Neuron (in vitro differentiated cells): ENCODE results near the gene SLC35F1.

Experiments used
- H2AFZ ChIP-seq: one replicate; pipeline ENCODE4 v1.6.1; 2013; ENCODE audit warnings: low read depth, mild to moderate bottlenecking, inconsistent platforms, low read length, moderate library complexity
- H3K27me3 ChIP-seq: one replicate; pipeline ENCODE4 v1.6.1; 2013; ENCODE audit warnings: low read length; ENCODE audit not compliant: insufficient read depth
- H3K36me3 ChIP-seq: one replicate; pipeline ENCODE4 v1.6.1; 2013; ENCODE audit warnings: low read length; ENCODE audit not compliant: insufficient read depth
- H3K4me1 ChIP-seq: one replicate; pipeline ENCODE4 v1.6.1; 2013; ENCODE audit warnings: low read length; ENCODE audit not compliant: insufficient read depth
- H3K4me3 ChIP-seq: 2 replicates; pipeline ENCODE4 v1.5.1; 2013; ENCODE audit warnings: mild to moderate bottlenecking, low read length, moderate library complexity
- H3K9me3 ChIP-seq: one replicate; pipeline ENCODE4 v1.6.1; 2013; ENCODE audit warnings: low read length

Gene SLC35F1

GRCh38 chr6:118202517-118202916 is 295.5 kb downstream of the SLC35F1 start:
- peaks cover 34% of the 10 kb centered on the region for H3K4me1 ChIP-seq
- no peaks in the 10 kb centered on the region for H3K36me3 ChIP-seq
- no peaks in the 10 kb centered on the region for H3K9me3 ChIP-seq
- H3K27me3 ChIP-seq = no peaks in the 10 kb centered on the region
- H3K4me3 ChIP-seq = no peak overlapping the region
- no peak overlapping the region for H2AFZ ChIP-seq

GRCh38 chr6:118203545-118203944 is 296.5 kb downstream of the SLC35F1 start:
- no peaks in the 10 kb centered on the region for H3K27me3 ChIP-seq
- no peaks in the 10 kb centered on the region for H3K36me3 ChIP-seq
- no peaks in the 10 kb centered on the region for H3K9me3 ChIP-seq
- no peak overlapping the region for H3K4me3 ChIP-seq
- no peak overlapping the region for H2AFZ ChIP-seq
- peaks cover 24% of the 10 kb centered on the region for H3K4me1 ChIP-seq

DNA sequence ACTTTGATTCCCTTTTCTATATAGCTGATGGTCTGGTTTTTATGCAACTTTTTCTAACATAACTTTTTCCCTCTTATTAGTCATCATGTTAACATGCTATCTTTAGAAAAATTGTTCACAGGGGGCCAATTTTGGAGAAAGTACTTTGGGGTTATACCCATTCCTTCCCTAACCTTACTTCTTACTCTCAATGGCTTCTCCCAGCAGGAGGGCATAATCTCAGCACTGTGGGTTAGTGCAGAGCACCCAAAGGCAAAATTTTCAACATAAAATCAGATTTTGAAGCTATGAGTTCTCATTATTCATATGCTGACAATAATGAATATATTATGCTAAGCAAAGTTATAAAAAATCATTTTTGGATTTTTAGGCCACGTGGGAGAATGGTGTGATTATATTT is 299.2 kb downstream of the SLC35F1 start:
- Histone ChIP-seq H3K9me3 (no peaks in the 10 kb centered on the region), H3K4me1 (peaks cover 16% of the 10 kb centered on the region)

GRCh38 chr6:118207947-118208346 is 300.9 kb downstream of the SLC35F1 start:
- Histone ChIP-seq H3K27me3 (no peaks in the 10 kb centered on the region), H3K36me3 (no peaks in the 10 kb centered on the region), H3K4me1 (peaks cover 10% of the 10 kb centered on the region), H3K9me3 (no peaks in the 10 kb centered on the region), H3K4me3 (no peak overlapping the region), H2AFZ (no peak overlapping the region)

More for the DNA sequence above, 299.2 kb downstream of the SLC35F1 start:
- H3K27me3 ChIP-seq = no peaks in the 10 kb centered on the region
- no peaks in the 10 kb centered on the region for H3K36me3 ChIP-seq
- no peak overlapping the region for H3K4me3 ChIP-seq
- no peak overlapping the region for H2AFZ ChIP-seq

GRCh38 chr6:118212451-118213173 is 305.5 kb downstream of the SLC35F1 start:
- no peak overlapping the region for H3K4me3 ChIP-seq
- H3K9me3 ChIP-seq = no peaks in the 10 kb centered on the region

GRCh38 chr6:118215269-118215668 is 308.2 kb downstream of the SLC35F1 start:
- H3K36me3 ChIP-seq = no peaks in the 10 kb centered on the region
- H2AFZ ChIP-seq = no peak overlapping the region
- no peak overlapping the region for H3K4me3 ChIP-seq
- no peaks in the 10 kb centered on the region for H3K27me3 ChIP-seq
- no peaks in the 10 kb centered on the region for H3K9me3 ChIP-seq
- peaks cover 5% of the 10 kb centered on the region for H3K4me1 ChIP-seq

More at GRCh38 chr6:118212451-118213173, 305.5 kb downstream of the SLC35F1 start:
- H3K36me3 ChIP-seq = no peaks in the 10 kb centered on the region
- H2AFZ ChIP-seq = no peak overlapping the region
- peaks cover 5% of the 10 kb centered on the region for H3K4me1 ChIP-seq
- H3K27me3 ChIP-seq = no peaks in the 10 kb centered on the region

GRCh38 chr6:118216751-118217150 is 309.7 kb downstream of the SLC35F1 start:
- Histone ChIP-seq H3K4me1 (peaks cover 15% of the 10 kb centered on the region), H3K9me3 (no peaks in the 10 kb centered on the region), H2AFZ (no peak overlapping the region), H3K27me3 (no peaks in the 10 kb centered on the region), H3K36me3 (no peaks in the 10 kb centered on the region), H3K4me3 (no peak overlapping the region)

DNA sequence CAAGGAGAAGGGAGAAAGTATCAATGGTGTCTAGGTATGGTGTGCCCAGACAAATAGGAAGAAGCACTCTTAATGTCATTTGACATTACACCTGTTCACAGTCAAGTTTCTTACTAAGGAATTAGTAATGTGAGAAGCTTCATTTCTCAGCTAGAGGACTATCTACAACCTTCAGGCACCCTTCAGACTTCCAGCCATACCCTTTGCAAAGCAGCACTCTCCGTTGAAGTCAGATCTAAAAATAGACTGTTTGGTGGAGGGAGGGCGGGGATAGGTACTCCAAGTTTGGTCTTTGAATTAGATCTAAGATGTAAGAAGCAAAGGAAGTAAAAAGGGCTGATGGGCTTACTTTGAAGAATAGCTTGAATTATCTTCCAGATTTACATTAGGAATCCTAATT is 311.1 kb downstream of the SLC35F1 start:
- Histone ChIP-seq H2AFZ (no peak overlapping the region), H3K4me3 (no peak overlapping the region), H3K9me3 (no peaks in the 10 kb centered on the region), H3K27me3 (no peaks in the 10 kb centered on the region), H3K36me3 (no peaks in the 10 kb centered on the region), H3K4me1 (peaks cover 15% of the 10 kb centered on the region)

- no peaks in the 10 kb centered on the region for H3K9me3 ChIP-seq
- no peaks in the 10 kb centered on the region for H3K27me3 ChIP-seq
- no peak overlapping the region for H3K4me3 ChIP-seq
- H2AFZ ChIP-seq = no peak overlapping the region
- no peaks in the 10 kb centered on the region for H3K36me3 ChIP-seq
- H3K4me1 ChIP-seq = peaks cover 10% of the 10 kb centered on the region
Measured at GRCh38 chr6:118220429-118221128, 313.5 kb downstream of the SLC35F1 start.

GRCh38 chr6:118223316-118223715 is 316.3 kb downstream of the SLC35F1 start:
- Histone ChIP-seq H2AFZ (no peak overlapping the region), H3K36me3 (no peaks in the 10 kb centered on the region)

GRCh38 chr6:118228886-118229285 is 321.8 kb downstream of the SLC35F1 start:
- Histone ChIP-seq H3K4me3 (no peak overlapping the region), H3K36me3 (no peaks in the 10 kb centered on the region), H3K9me3 (peaks cover 2% of the 10 kb centered on the region), H3K27me3 (no peaks in the 10 kb centered on the region), H3K4me1 (no peaks in the 10 kb centered on the region), H2AFZ (no peak overlapping the region)

More at GRCh38 chr6:118223316-118223715, 316.3 kb downstream of the SLC35F1 start:
- Histone ChIP-seq H3K4me1 (peaks cover 10% of the 10 kb centered on the region), H3K9me3 (peaks cover 2% of the 10 kb centered on the region), H3K4me3 (no peak overlapping the region), H3K27me3 (no peaks in the 10 kb centered on the region)

GRCh38 chr6:118240878-118241528 is 333.9 kb downstream of the SLC35F1 start:
- no peak overlapping the region for H3K4me3 ChIP-seq
- no peaks in the 10 kb centered on the region for H3K9me3 ChIP-seq
- no peak overlapping the region for H2AFZ ChIP-seq
- no peaks in the 10 kb centered on the region for H3K4me1 ChIP-seq
- no peaks in the 10 kb centered on the region for H3K36me3 ChIP-seq
- H3K27me3 ChIP-seq = no peaks in the 10 kb centered on the region

GRCh38 chr6:118246406-118246805 is 339.3 kb downstream of the SLC35F1 start:
- Histone ChIP-seq H3K27me3 (no peaks in the 10 kb centered on the region), H3K36me3 (no peaks in the 10 kb centered on the region), H2AFZ (no peak overlapping the region), H3K4me3 (no peak overlapping the region), H3K9me3 (peaks cover 2% of the 10 kb centered on the region), H3K4me1 (no peaks in the 10 kb centered on the region)
